ENCODE data around the gene ADGRG3.

- TF ChIP-seq, protein P1, sequence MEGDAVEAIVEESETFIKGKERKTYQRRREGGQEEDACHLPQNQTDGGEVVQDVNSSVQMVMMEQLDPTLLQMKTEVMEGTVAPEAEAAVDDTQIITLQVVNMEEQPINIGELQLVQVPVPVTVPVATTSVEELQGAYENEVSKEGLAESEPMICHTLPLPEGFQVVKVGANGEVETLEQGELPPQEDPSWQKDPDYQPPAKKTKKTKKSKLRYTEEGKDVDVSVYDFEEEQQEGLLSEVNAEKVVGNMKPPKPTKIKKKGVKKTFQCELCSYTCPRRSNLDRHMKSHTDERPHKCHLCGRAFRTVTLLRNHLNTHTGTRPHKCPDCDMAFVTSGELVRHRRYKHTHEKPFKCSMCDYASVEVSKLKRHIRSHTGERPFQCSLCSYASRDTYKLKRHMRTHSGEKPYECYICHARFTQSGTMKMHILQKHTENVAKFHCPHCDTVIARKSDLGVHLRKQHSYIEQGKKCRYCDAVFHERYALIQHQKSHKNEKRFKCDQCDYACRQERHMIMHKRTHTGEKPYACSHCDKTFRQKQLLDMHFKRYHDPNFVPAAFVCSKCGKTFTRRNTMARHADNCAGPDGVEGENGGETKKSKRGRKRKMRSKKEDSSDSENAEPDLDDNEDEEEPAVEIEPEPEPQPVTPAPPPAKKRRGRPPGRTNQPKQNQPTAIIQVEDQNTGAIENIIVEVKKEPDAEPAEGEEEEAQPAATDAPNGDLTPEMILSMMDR (IDR thresholded peaks at IDR 0.05; ENCODE audit: low read depth, low read length) = no peak
- TF ChIP-seq EZH2phosphoT487 (IDR thresholded peaks at IDR 0.05; ENCODE audit: low read depth) = no peak
Measured at GRCh38 chr16:57686577-57686976, 18.5 kb downstream of the ADGRG3 start.
